HCT116 (cell line): ENCODE measurements around the gene WNT11. TPM values are rescaled to one million over a fixed set of nuclear protein-coding genes. Genes with fewer than 3 reads are reported as not detected.

Experiments
- ATAC-seq: fragments of 200-7000 bp; cut with Tn5 transposase; 2 replicates; pipeline ENCODE4 v1.9.1; 2020; ENCODE audit warnings: mild to moderate bottlenecking, moderate library complexity
- BruUV-seq: library from RNA; stranded (reverse); fragments of 400-500 nt; replicated peaks from 2 replicates; lab custom pipeline; 2021; lab: Mats Ljungman, UMichigan
- CTCF ChIA-PET: fragments of 300-600 bp; sonication (Branson Sonifier 250); formaldehyde crosslinking; loops from one replicate; lab custom pipeline; 2021; ENCODE audit warnings: antibody characterized with exemption; lab: Charles Lee
- POLR2A ChIA-PET: fragments of 300-600, 350-600 bp; sonication (Branson Sonifier 250); formaldehyde crosslinking; loops from one replicate; lab custom pipeline; 2021; ENCODE audit warnings: antibody characterized with exemption; lab: Charles Lee
- RAD21 ChIA-PET, 2 experiments: fragments of 300-600 bp; sonication (Branson Sonifier 250); formaldehyde crosslinking; loops; one replicate each; lab custom pipeline; 2023; ENCODE audit warnings: low total read pairs in 2 of 2; ENCODE audit not compliant: uncharacterized antibody in 2 of 2, unreplicated experiment in 2 of 2, low non-redundant PET in 1 of 2; lab: Charles Lee
- DNase-seq: peaks from one replicate; pipeline ENCODE4 v3.0.0-alpha.2; 2010; ENCODE audit warnings: low read depth, low spot score
- H2AFZ ChIP-seq: fragments of 200-600 bp; shearing (Covaris generic), sonication (generic); 2 replicates; pipeline ENCODE4 v1.6.1; 2017; ENCODE audit warnings: low read depth, mixed run types, mixed read lengths, antibody characterized with exemption, low read length; ENCODE audit not compliant: poor library complexity, severe bottlenecking
- H3K27ac ChIP-seq: 2 replicates; pipeline ENCODE4 v1.5.1; 2012; ENCODE audit warnings: low read depth, low read length
- H3K27me3 ChIP-seq: fragments of 200-600 bp; sonication (generic); 2 replicates; pipeline ENCODE4 v1.6.1; 2016; ENCODE audit warnings: mixed run types, low read length, mixed read lengths; ENCODE audit not compliant: insufficient read depth
- H3K36me3 ChIP-seq, 2 experiments: fragments of 200-500 bp in 1 of 2; fragments of 200-600 bp in 1 of 2; sonication (Bioruptor generic) in 1 of 2; sonication (generic) in 1 of 2; 2 replicates each; pipeline versions ENCODE4 v1.5.1 to v1.6.1; 2014 to 2016; ENCODE audit warnings: low read length in 2 of 2, inconsistent platforms in 1 of 2, mixed read lengths in 1 of 2, mixed run types in 1 of 2; ENCODE audit not compliant: insufficient read depth in 2 of 2, control insufficient read depth in 1 of 2
- H3K4me1 ChIP-seq, 2 experiments: fragments of 200-600 bp in 1 of 2; sonication (generic) in 1 of 2; 2 replicates each; pipeline versions ENCODE4 v1.5.1 to v1.6.1; 2012 to 2017; ENCODE audit warnings: low read length in 2 of 2, inconsistent platforms in 1 of 2, mild to moderate bottlenecking in 1 of 2, mixed read lengths in 1 of 2, mixed run types in 1 of 2, moderate library complexity in 1 of 2; ENCODE audit not compliant: insufficient read depth in 2 of 2, control insufficient read depth in 1 of 2
- H3K4me2 ChIP-seq: fragments of 200-600 bp; sonication (generic); 2 replicates; pipeline ENCODE4 v1.6.1; 2017; ENCODE audit warnings: mixed run types, low read length, mixed read lengths
- H3K4me3 ChIP-seq, 2 experiments: fragments of 200-600 bp in 1 of 2; sonication (generic) in 1 of 2; replicated peaks in 1 of 2; 2 replicates each; pipeline ENCODE4 v1.5.1; 2011 to 2016; ENCODE audit warnings: low read length in 2 of 2, control low read depth in 1 of 2, low read depth in 1 of 2, mild to moderate bottlenecking in 1 of 2, mixed read lengths in 1 of 2, mixed run types in 1 of 2
- H3K79me2 ChIP-seq: fragments of 200-600 bp; sonication (generic); 2 replicates; pipeline ENCODE4 v1.6.1; 2017; ENCODE audit warnings: mild to moderate bottlenecking, mixed run types, low read length, moderate library complexity, mixed read lengths; ENCODE audit not compliant: insufficient read depth
- H3K9ac ChIP-seq: fragments of 200-600 bp; sonication (generic); 2 replicates; pipeline ENCODE4 v1.6.1; 2016; ENCODE audit warnings: low read length, mixed read lengths
- H3K9me2 ChIP-seq: fragments of 200-600 bp; sonication (generic), shearing (Covaris generic); 2 replicates; pipeline ENCODE4 v1.6.1; 2017; ENCODE audit warnings: mixed run types, mild to moderate bottlenecking, moderate library complexity; ENCODE audit not compliant: insufficient read depth
- H3K9me3 ChIP-seq, 2 experiments: fragments of 200-500 bp in 1 of 2; fragments of 200-600 bp in 1 of 2; sonication (Bioruptor generic) in 1 of 2; sonication (generic) in 1 of 2; 2 replicates each; pipeline ENCODE4 v1.6.1; 2014 to 2017; ENCODE audit warnings: low read length in 2 of 2, mixed read lengths in 2 of 2, inconsistent platforms in 1 of 2, low read depth in 1 of 2, mild to moderate bottlenecking in 1 of 2, mixed run types in 1 of 2, moderate library complexity in 1 of 2; ENCODE audit not compliant: control insufficient read depth in 1 of 2, insufficient read depth in 1 of 2
- H4K20me1 ChIP-seq: fragments of 200-600 bp; sonication (generic), shearing (Covaris generic); 2 replicates; pipeline ENCODE4 v1.6.1; 2017; ENCODE audit warnings: mixed run types, mild to moderate bottlenecking, moderate library complexity; ENCODE audit not compliant: insufficient read depth
- ATF3 ChIP-seq: IDR thresholded peaks from 2 replicates; pipeline ENCODE4 v1.6.1; 2012
- CBX3 ChIP-seq: IDR thresholded peaks from 2 replicates; pipeline ENCODE4 v1.6.1; 2012; ENCODE audit warnings: low read depth
- CTCF ChIP-seq, 3 experiments: fragments of 200-600 bp in 1 of 3; sonication (generic) in 1 of 3; IDR thresholded peaks in 2 of 3; conservative IDR thresholded peaks in 1 of 3; 2 replicates each; pipeline ENCODE4 v1.5.1; 2012 to 2017; ENCODE audit warnings: low read depth in 2 of 3, low read length in 2 of 3, antibody characterized with exemption in 1 of 3, borderline replicate concordance in 1 of 3, control low read depth in 1 of 3, mild to moderate bottlenecking in 1 of 3, mixed read lengths in 1 of 3, mixed run types in 1 of 3, moderate library complexity in 1 of 3; ENCODE audit not compliant: insufficient read depth in 1 of 3
- ELF1 ChIP-seq: IDR thresholded peaks from 2 replicates; pipeline ENCODE4 v1.6.1; 2012; ENCODE audit warnings: low read depth, borderline replicate concordance
- EZH2phosphoT487 ChIP-seq: fragments of 200-600 bp; IDR thresholded peaks from 2 replicates; pipeline ENCODE4 v1.6.1; 2018; ENCODE audit warnings: antibody characterized with exemption, borderline replicate concordance
- FOSL1 ChIP-seq: IDR thresholded peaks from 2 replicates; pipeline ENCODE4 v1.6.1; 2012; ENCODE audit warnings: low read depth
- MAX ChIP-seq: IDR thresholded peaks from 2 replicates; pipeline ENCODE4 v1.6.1; 2012
- POLR2AphosphoS5 ChIP-seq: IDR thresholded peaks from 2 replicates; pipeline ENCODE4 v1.6.1; 2011; ENCODE audit warnings: mild to moderate bottlenecking, low read depth, low read length, moderate library complexity
- REST ChIP-seq: IDR thresholded peaks from 2 replicates; pipeline ENCODE4 v1.6.1; 2012; ENCODE audit warnings: low read depth
- YY1 ChIP-seq: IDR thresholded peaks from 2 replicates; pipeline ENCODE4 v1.6.1; 2011; ENCODE audit warnings: low read length, low read depth, moderate library complexity, mild to moderate bottlenecking; ENCODE audit not compliant: insufficient replicate concordance; ENCODE audit errors: extremely low read depth
- ZBTB33 ChIP-seq: IDR thresholded peaks from 2 replicates; pipeline ENCODE4 v1.6.1; 2011; ENCODE audit warnings: mild to moderate bottlenecking, low read length, moderate library complexity; ENCODE audit not compliant: insufficient replicate concordance; ENCODE audit errors: extremely low read depth
- ZFX ChIP-seq: fragments of 450-650 bp; IDR thresholded peaks from 2 replicates; pipeline ENCODE4 v1.6.1; 2017
- intact Hi-C: fragments of 100-400 bp; cut with micrococcal nuclease; formaldehyde crosslinking; loops from 2 replicates; pipeline ENCODE4 v1.10.0; 2022
- total RNA-seq: library from RNA; stranded (reverse); gene quantifications from one replicate; pipeline ENCODE4 v1.2.1, GENCODE V29; 2021; ENCODE audit not compliant: unreplicated experiment

WNT11 gene
- total RNA-seq, 1 experiment from 2014 or later, result 1.9 TPM

GRCh38 chr11:76240161-76240540 lies 33.8 kb upstream of the WNT11 start (continued):
- no peak for TF ChIP-seq ZBTB33
- no peak for TF ChIP-seq CTCF (IDR thresholded peaks at IDR 0.05 in 2 of 3, conservative IDR thresholded peaks at IDR 0.05 in 1 of 3; ENCODE audit: borderline replicate concordance in 1 of 3, insufficient read depth in 1 of 3, low read depth in 2 of 3, low read length in 2 of 3)
- no peak for TF ChIP-seq ZFX

GRCh38 chr11:76239483-76240160 lies 33.3 kb upstream of the WNT11 start:
- ChIA-PET CTCF (interaction anchor here (0.6 to 0.9 kb wide), 2 partner anchors 32 kb away, joined by 3 read pairs; no protein-coding TSS in a partner anchor), POLR2A (no interaction called here), RAD21 (no interaction called here)
- ATAC-seq, result no peak
- Histone ChIP-seq H3K4me3 (no peak overlapping the region), H3K9me3 (no peaks in the 10 kb centered on the region), H3K27me3 (no peaks in the 10 kb centered on the region), H3K36me3 (no peaks in the 10 kb centered on the region), H3K4me1 (peaks cover 10 to 33% of the 10 kb centered on the region in 2 experiments; a peak in 3 of 4 replicates), H4K20me1 (no peaks in the 10 kb centered on the region), H3K9me2 (no peaks in the 10 kb centered on the region), H3K27ac (no peak overlapping the region), H3K4me2 (no peak overlapping the region), H3K9ac (no peak overlapping the region), H3K79me2 (no peaks in the 10 kb centered on the region), H2AFZ (no peak overlapping the region)
- intact Hi-C loops, result no loop called here
- no peak for DNase-seq
- no TSS peak for BruUV-seq
- TF ChIP-seq CBX3 (no peak), FOSL1 (no peak), ATF3 (no peak), ZFX (no peak), REST (no peak), ELF1 (no peak), MAX (no peak), POLR2AphosphoS5 (no peak), YY1 (no peak), EZH2phosphoT487 (no peak), CTCF (IDR thresholded peaks at IDR 0.05 in 2 of 3, conservative IDR thresholded peaks at IDR 0.05 in 1 of 3; ENCODE audit: borderline replicate concordance in 1 of 3, insufficient read depth in 1 of 3, low read depth in 2 of 3, low read length in 2 of 3) (no peak)
